Measurements from ENCODE around the gene MTFP1.

DNA sequence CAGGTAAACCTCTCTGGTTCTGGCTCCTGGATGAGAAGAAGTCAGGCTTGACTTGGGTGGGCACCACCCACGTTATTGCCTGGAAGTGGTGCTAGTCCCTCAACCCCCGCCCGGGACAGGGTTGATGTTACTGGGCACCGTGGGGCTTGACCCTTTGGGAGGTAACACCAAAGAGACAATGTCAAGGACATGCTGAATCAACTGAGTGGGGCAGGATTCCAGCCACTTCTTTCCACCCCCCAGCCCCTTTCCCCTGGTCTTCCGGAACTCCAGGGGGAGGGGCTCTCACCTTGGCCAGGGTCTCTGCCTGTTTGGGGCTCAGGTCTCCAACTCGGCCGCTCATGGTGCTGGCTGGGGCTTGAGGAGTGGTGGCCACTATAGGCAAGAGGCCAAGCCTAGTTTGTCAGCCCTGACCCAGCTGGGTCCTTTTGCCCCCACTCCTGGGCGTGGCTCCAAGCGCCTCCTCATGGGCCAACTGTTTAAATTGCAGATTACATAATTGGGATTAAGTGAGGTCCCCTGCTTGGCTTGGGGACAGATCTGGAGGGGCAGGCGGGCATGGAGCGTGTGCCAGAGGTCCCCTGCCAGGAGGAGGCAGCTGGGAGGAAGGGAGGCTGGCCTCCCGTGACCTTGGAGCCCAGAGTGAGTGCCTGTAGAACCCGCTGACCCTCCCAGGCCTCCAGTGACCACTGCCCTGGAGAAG lies 46.2 kb downstream of the MTFP1 start, which contains the start of gene SEC14L3:
- no peak for TF ChIP-seq YY1 (IDR thresholded peaks at IDR 0.05; ENCODE audit: insufficient read depth, insufficient read length)
- TF ChIP-seq ZNF274 (IDR thresholded peaks at IDR 0.05; ENCODE audit: low read depth, low read length), result no peak
